IMR-90 (cell line): Measurements from ENCODE around the gene IFIT5. TPM values are rescaled to one million over a fixed set of nuclear protein-coding genes. Genes with fewer than 3 reads are reported as not detected.

Source experiments
- ATAC-seq: fragments of 200-7000 bp; cut with Tn5 transposase; 2 replicates; pipeline ENCODE4 v1.9.1; 2020; ENCODE audit warnings: low read depth, mild to moderate bottlenecking, moderate library complexity
- Bru-seq: library from RNA; stranded (reverse); fragments of 400-500 nt; gene quantifications from one replicate; lab custom pipeline; 2021; lab: Mats Ljungman, UMichigan
- BruChase-seq, 2 experiments: library from RNA; stranded (reverse); fragments of 400-500 nt; gene quantifications; one replicate each; lab custom pipeline; 2021; lab: Mats Ljungman, UMichigan
- BruUV-seq: library from RNA; stranded (reverse); fragments of 400-500 nt; replicated peaks from 2 replicates; lab custom pipeline; 2021; lab: Mats Ljungman, UMichigan
- CTCF ChIA-PET: fragments of 300-600 bp; formaldehyde crosslinking; extraction: SDS; loops from one replicate; lab custom pipeline; 2021; ENCODE audit warnings: antibody characterized with exemption; lab: Yijun Ruan, JAX
- POLR2A ChIA-PET: fragments of 300-600 bp; sonication (Branson Sonifier 250); formaldehyde crosslinking; loops from one replicate; lab custom pipeline; 2022; ENCODE audit warnings: antibody characterized with exemption; ENCODE audit not compliant: unreplicated experiment; lab: Charles Lee
- DNase-seq: peaks from one replicate; pipeline ENCODE4 v3.0.0; 2013
- H2AFZ ChIP-seq: replicated peaks from 2 replicates; pipeline ENCODE3; 2013; ENCODE audit warnings: low read length, mild to moderate bottlenecking; ENCODE audit not compliant: poor library complexity
- H2AK5ac ChIP-seq: 2 replicates; pipeline ENCODE4 v1.6.1; 2013; ENCODE audit warnings: low read depth, low read length, inconsistent platforms
- H2AK9ac ChIP-seq: replicated peaks from 2 replicates; pipeline ENCODE3; 2013; ENCODE audit warnings: mild to moderate bottlenecking, low read depth, low read length, moderate library complexity; ENCODE audit not compliant: poor library complexity
- H2BK120ac ChIP-seq: 2 replicates; pipeline ENCODE4 v1.6.1; 2013; ENCODE audit warnings: low read depth, low read length, inconsistent platforms
- H2BK15ac ChIP-seq: 3 replicates; pipeline ENCODE4 v1.6.1; 2013; ENCODE audit warnings: low read depth, low read length, inconsistent platforms
- H2BK20ac ChIP-seq: 2 replicates; pipeline ENCODE4 v1.6.1; 2013; ENCODE audit warnings: low read depth, mild to moderate bottlenecking, inconsistent platforms, low read length, moderate library complexity
- H2BK5ac ChIP-seq: 2 replicates; pipeline ENCODE4 v1.6.1; 2013; ENCODE audit warnings: mild to moderate bottlenecking, low read depth, low read length, inconsistent platforms; ENCODE audit not compliant: poor library complexity, severe bottlenecking
- H3K14ac ChIP-seq: replicated peaks from 2 replicates; pipeline ENCODE4 v1.6.1; 2013; ENCODE audit warnings: low read depth, low read length, inconsistent platforms
- H3K18ac ChIP-seq: 2 replicates; pipeline ENCODE4 v1.6.1; 2013; ENCODE audit warnings: low read depth, low read length, control low read depth
- H3K23ac ChIP-seq: 2 replicates; pipeline ENCODE4 v1.6.1; 2013; ENCODE audit warnings: low read depth, low read length, inconsistent platforms
- H3K27ac ChIP-seq: 2 replicates; pipeline ENCODE4 v1.5.1; 2013; ENCODE audit warnings: mild to moderate bottlenecking, control low read depth, low read length; ENCODE audit not compliant: insufficient read depth
- H3K27me3 ChIP-seq: 2 replicates; pipeline ENCODE4 v1.6.1; 2013; ENCODE audit warnings: low read length; ENCODE audit not compliant: control insufficient read depth, insufficient read depth
- H3K36me3 ChIP-seq: 2 replicates; pipeline ENCODE4 v1.6.1; 2013; ENCODE audit warnings: low read length, mixed read lengths; ENCODE audit not compliant: control insufficient read depth, insufficient read depth
- H3K4ac ChIP-seq: 2 replicates; pipeline ENCODE4 v1.6.1; 2013; ENCODE audit warnings: low read depth, low read length, inconsistent platforms
- H3K4me1 ChIP-seq: 2 replicates; pipeline ENCODE4 v1.6.1; 2013; ENCODE audit warnings: low read length, mixed read lengths; ENCODE audit not compliant: control insufficient read depth, insufficient read depth
- H3K4me2 ChIP-seq: 2 replicates; pipeline ENCODE4 v1.6.1; 2013; ENCODE audit warnings: low read depth, mild to moderate bottlenecking, control low read depth, low read length, moderate library complexity
- H3K4me3 ChIP-seq: 2 replicates; pipeline ENCODE4 v1.5.1; 2013; ENCODE audit warnings: low read depth, mild to moderate bottlenecking, control low read depth, low read length, moderate library complexity; ENCODE audit not compliant: insufficient read depth
- H3K56ac ChIP-seq: 2 replicates; pipeline ENCODE4 v1.6.1; 2013; ENCODE audit warnings: low read length, inconsistent platforms; ENCODE audit not compliant: insufficient read depth; ENCODE audit errors: extremely low read depth
- H3K79me1 ChIP-seq, 2 experiments: 2 replicates each; pipeline ENCODE4 v1.6.1; 2013; ENCODE audit warnings: low read length in 2 of 2, inconsistent platforms in 1 of 2, low read depth in 1 of 2
- H3K9ac ChIP-seq: 2 replicates; pipeline ENCODE4 v1.6.1; 2013; ENCODE audit warnings: low read depth, low read length, control low read depth
- H3K9me1 ChIP-seq: 2 replicates; pipeline ENCODE4 v1.6.1; 2013; ENCODE audit warnings: low read length, inconsistent platforms; ENCODE audit not compliant: insufficient read depth
- H3K9me3 ChIP-seq: 2 replicates; pipeline ENCODE4 v1.6.1; 2013; ENCODE audit warnings: low read length; ENCODE audit not compliant: control insufficient read depth, insufficient read depth
- H4K20me1 ChIP-seq: 2 replicates; pipeline ENCODE4 v1.6.1; 2013; ENCODE audit warnings: low read length, inconsistent platforms; ENCODE audit not compliant: insufficient read depth
- H4K5ac ChIP-seq: 2 replicates; pipeline ENCODE4 v1.6.1; 2013; ENCODE audit warnings: mild to moderate bottlenecking, low read depth, low read length, control low read depth
- H4K8ac ChIP-seq, 2 experiments: 2 replicates each; pipeline ENCODE4 v1.6.1; 2013; ENCODE audit warnings: low read depth in 2 of 2, low read length in 2 of 2, control low read depth in 1 of 2, inconsistent platforms in 1 of 2
- H4K91ac ChIP-seq: 2 replicates; pipeline ENCODE4 v1.6.1; 2013; ENCODE audit warnings: low read depth, low read length, inconsistent platforms; ENCODE audit not compliant: insufficient read depth
- BHLHE40 ChIP-seq: fragments of 150-350 bp; IDR thresholded peaks from 2 replicates; pipeline ENCODE4 v1.6.1; 2016; ENCODE audit warnings: mild to moderate bottlenecking, low read depth, low read length
- CEBPB ChIP-seq: IDR thresholded peaks from 2 replicates; pipeline ENCODE4 v1.6.1; 2012; ENCODE audit warnings: low read depth, low read length, improper control_type of control experiment
- CHD1 ChIP-seq: IDR thresholded peaks from 2 replicates; pipeline ENCODE4 v1.6.1; 2012; ENCODE audit warnings: low read depth, low read length, improper control_type of control experiment
- ELK1 ChIP-seq: fragments of 150-350 bp; IDR thresholded peaks from 2 replicates; pipeline ENCODE4 v1.6.1; 2016; ENCODE audit warnings: low read depth, mild to moderate bottlenecking, low read length, moderate library complexity, borderline replicate concordance
- MAZ ChIP-seq: IDR thresholded peaks from 2 replicates; pipeline ENCODE4 v1.6.1; 2012; ENCODE audit warnings: low read depth, mild to moderate bottlenecking, low read length, improper control_type of control experiment, moderate library complexity, borderline replicate concordance
- MXI1 ChIP-seq: IDR thresholded peaks from 2 replicates; pipeline ENCODE4 v1.6.1; 2012; ENCODE audit warnings: low read depth, mild to moderate bottlenecking, low read length, moderate library complexity, borderline replicate concordance
- RAD21 ChIP-seq: IDR thresholded peaks from 2 replicates; pipeline ENCODE4 v1.6.1; 2012; ENCODE audit warnings: low read length, improper control_type of control experiment
- SMC3 ChIP-seq: fragments of 150-350 bp; IDR thresholded peaks from 2 replicates; pipeline ENCODE4 v1.6.1; 2016; ENCODE audit warnings: low read depth, mild to moderate bottlenecking, antibody characterized with exemption, low read length, moderate library complexity
- WGBS, 2 experiments: methylation state at CpG; one replicate each; pipeline versions ENCODE4 v1.1.5 to v1.1.7; 2013; ENCODE audit warnings: missing lambda C conversion rate in 2 of 2; ENCODE audit not compliant: insufficient read length in 1 of 2; ENCODE audit errors: extremely low coverage in 2 of 2; 5-methylcytosine and 5-hydroxymethylcytosine counted together
- dilution Hi-C: fragments of 300-500 bp; cut with HindIII; formaldehyde crosslinking; loops from one replicate; pipeline ENCODE4 v1.14.3; 2018; ENCODE audit warnings: low sequenced_read_pairs; ENCODE audit not compliant: unreplicated experiment
- in situ Hi-C: fragments of 300-500 bp; cut with MboI; formaldehyde crosslinking; loops from 3 replicates; pipeline ENCODE4 v1.14.3; 2019; ENCODE audit warnings: low sequenced_read_pairs, inconsistent platforms, mixed read lengths
- intact Hi-C: fragments of 100-400 bp; cut with micrococcal nuclease; formaldehyde crosslinking; loops from 2 replicates; pipeline ENCODE4 v1.10.0; 2022
- long read RNA-seq: library from polyadenylated mRNA; unstranded; transcript quantifications from one replicate; pipeline ENCODE4 v2.0.0, GENCODE V29; 2021; ENCODE audit not compliant: unreplicated experiment
- polyA plus RNA-seq, 3 experiments: library from polyadenylated mRNA; depleted of rRNA; stranded (reverse); fragments of >200 nt; gene quantifications; 2 replicates each; pipeline ENCODE4 v1.2.3, GENCODE V29; 2012; ENCODE audit warnings: low replicate concordance in 1 of 3
- total RNA-seq: library from RNA; depleted of rRNA; stranded (reverse); fragments of >200 nt; gene quantifications from 2 replicates; pipeline ENCODE4 v1.2.3, GENCODE V29; 2012; rRNA removed

The IFIT5 gene
- total RNA-seq (18.1 and 21.7 TPM in 2 replicates), polyA plus RNA-seq (2012; rRNA removed) (3.9 and 5.2 TPM in 2 replicates), Bru-seq, nascent RNA (percentile 53 among the genes with signal in this experiment), BruChase-seq, experiment 1, labeled RNA remaining after a 6-hour chase (percentile 58 among the genes with signal in this experiment), BruChase-seq, experiment 2, labeled RNA remaining after a 2-hour chase (percentile 84 among the genes with signal in this experiment)
- polyA plus RNA-seq (2012; cell fraction: cytosol; rRNA removed), result 1.2 and 1.7 TPM in 2 replicates
- polyA plus RNA-seq (2012; cell fraction: nucleus; rRNA removed; ENCODE audit: low replicate concordance), result 0.24 and 1.7 TPM in 2 replicates
- long read RNA-seq, full-length matches to known transcripts, result 40 of 42 reads
- long read RNA-seq, partial matches to known transcripts, result 0 of 42 reads
- long read RNA-seq, other reads (novel, unspliced or antisense), result 2 of 42 reads

GRCh38 chr10:89414146-89414878, at the start of gene IFIT5:
TSS of gene IFIT5 (plus strand) at chr10:89414568. CDS start at chr10:89414799, 231 bp downstream.
- Histone ChIP-seq H3K79me1 (peaks cover 17 to 39% of the 10 kb centered on the region in 2 experiments; a peak in 3 of 4 replicates), H4K20me1 (no peaks in the 10 kb centered on the region), H3K9me1 (0 out of 2 replicates have a peak, but pooled peaks cover 6% of the 10 kb centered on the region), H2AK9ac (peak within 1 kb of the TSS; percentile 78), H2AK5ac (0 out of 2 replicates have a peak within 1 kb of the TSS, but pooled peaks have one; percentile 65), H3K27ac (peak within 1 kb of the TSS; percentile 91), H2BK120ac (peak within 1 kb of the TSS; percentile 98), H2AFZ (peak within 1 kb of the TSS; percentile 95), H3K56ac (peak within 1 kb of the TSS; percentile 93), H3K18ac (peak within 1 kb of the TSS; percentile 92), H2BK5ac (peak within 1 kb of the TSS; percentile 79), H3K9me3 (no peaks in the 10 kb centered on the region), H4K8ac (peak within 1 kb of the TSS; percentile 94 to 95), H2BK20ac (peak within 1 kb of the TSS; percentile 94), H3K4ac (peak within 1 kb of the TSS; percentile 99), H3K23ac (peak within 1 kb of the TSS; percentile 99), H3K36me3 (peaks cover 4% of the 10 kb centered on the region), H3K4me2 (peak within 1 kb of the TSS; percentile 99), H3K4me1 (peaks cover 4% of the 10 kb centered on the region), H3K4me3 (peak within 1 kb of the TSS; percentile 88), H4K91ac (peak within 1 kb of the TSS; percentile 92), H4K5ac (peak within 1 kb of the TSS; percentile 98), H2BK15ac (peak within 1 kb of the TSS; percentile 92; the same call in 2 of the 3 replicates), H3K14ac (peak within 1 kb of the TSS; percentile 100), H3K9ac (peak within 1 kb of the TSS; percentile 96), H3K27me3 (no peaks in the 10 kb centered on the region)
- ChIA-PET CTCF (interaction anchor here (1.0 to 1.3 kb wide), 2 partner anchors 25 to 45 kb away, joined by 3 read pairs; no protein-coding TSS in a partner anchor), POLR2A (no interaction called here)
- ATAC-seq, result peak; percentile 92
- intact Hi-C loops (loop anchor here (2.0 kb wide), 1 partner anchor 40 kb away; no protein-coding TSS in a partner anchor), in situ Hi-C loops (no loop called here), dilution Hi-C loops (no loop called here)
- no TSS peak for BruUV-seq
- DNase-seq, result peak; percentile 67
- TF ChIP-seq ELK1 (no peak), CHD1 (no peak), MXI1 (peak; percentile 57; the same call in 1 of the 2 replicates), RAD21 (peak; percentile 21; the same call in 1 of the 2 replicates), BHLHE40 (peak; percentile 6; the same call in 1 of the 2 replicates), SMC3 (no peak), MAZ (no peak), CEBPB (no peak)
- 0% methylated on average over 9 of the region's 48 CpGs; no CpG with 5 or more reads in 1 of the 2 experiments for WGBS, 2 experiments
